AG20443 (cell line): ENCODE measurements around the gene MAP3K3.
A peak's percentile ranks its signal among the peaks of the same experiment; 100 is the strongest.

Experiments used
- DNase-seq: peaks from one replicate; pipeline ENCODE4 v3.0.0; 2012; ENCODE audit warnings: low spot score, mixed read lengths

MAP3K3 gene

DNA sequence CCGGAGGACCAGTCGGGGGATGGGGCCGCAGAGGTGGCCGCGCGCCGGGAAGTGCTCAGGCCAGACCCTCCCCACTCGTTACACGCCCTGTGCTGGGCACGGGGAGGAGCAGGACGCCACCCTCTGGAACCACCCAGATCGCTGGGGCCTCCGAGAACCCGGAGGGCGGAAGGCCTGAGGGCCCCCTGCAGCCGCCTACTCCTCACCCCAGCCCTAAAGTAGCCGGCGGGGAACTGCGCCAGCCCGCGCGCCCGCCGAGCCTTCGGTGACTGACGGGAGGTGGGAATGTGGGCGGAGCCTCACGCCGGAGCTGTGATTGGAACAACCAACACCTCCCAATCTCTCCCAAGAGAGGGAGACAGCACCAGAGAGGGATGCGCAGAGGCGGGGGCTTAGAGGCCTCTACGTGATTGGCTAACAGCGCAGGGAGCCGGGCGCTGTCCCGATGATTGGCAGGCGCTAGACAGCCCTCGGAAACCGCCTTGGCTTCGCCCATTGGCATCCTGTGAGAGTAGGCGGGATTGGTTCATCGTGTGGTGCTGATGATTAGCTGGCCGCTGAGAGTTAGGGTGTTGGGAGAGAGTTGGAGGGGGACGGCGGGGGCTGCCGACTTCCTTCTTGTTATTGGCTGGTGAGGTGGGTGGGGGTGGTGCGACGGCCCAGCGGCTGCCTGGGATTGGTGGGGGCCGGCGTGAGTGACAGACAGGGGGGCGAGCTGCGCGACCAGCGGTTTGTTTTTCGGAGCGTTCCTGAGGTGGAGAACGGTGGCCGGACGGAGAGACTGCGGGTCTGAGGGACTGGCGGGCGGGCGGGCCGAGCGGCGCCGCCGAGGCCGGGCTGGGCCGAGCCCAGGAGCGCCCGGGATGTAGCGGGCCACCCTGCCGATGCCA is at the start of gene MAP3K3:
MAP3K3 (plus strand) TSS at position 734 of the 890 bp plus-strand sequence. CDS start 343 bp downstream, outside the sequence.
- peak; percentile 99 for DNase-seq

GRCh38 chr17:63573634-63574033 is 48.6 kb upstream of the MAP3K3 start:
- DNase-seq: peak; percentile 44

DNA sequence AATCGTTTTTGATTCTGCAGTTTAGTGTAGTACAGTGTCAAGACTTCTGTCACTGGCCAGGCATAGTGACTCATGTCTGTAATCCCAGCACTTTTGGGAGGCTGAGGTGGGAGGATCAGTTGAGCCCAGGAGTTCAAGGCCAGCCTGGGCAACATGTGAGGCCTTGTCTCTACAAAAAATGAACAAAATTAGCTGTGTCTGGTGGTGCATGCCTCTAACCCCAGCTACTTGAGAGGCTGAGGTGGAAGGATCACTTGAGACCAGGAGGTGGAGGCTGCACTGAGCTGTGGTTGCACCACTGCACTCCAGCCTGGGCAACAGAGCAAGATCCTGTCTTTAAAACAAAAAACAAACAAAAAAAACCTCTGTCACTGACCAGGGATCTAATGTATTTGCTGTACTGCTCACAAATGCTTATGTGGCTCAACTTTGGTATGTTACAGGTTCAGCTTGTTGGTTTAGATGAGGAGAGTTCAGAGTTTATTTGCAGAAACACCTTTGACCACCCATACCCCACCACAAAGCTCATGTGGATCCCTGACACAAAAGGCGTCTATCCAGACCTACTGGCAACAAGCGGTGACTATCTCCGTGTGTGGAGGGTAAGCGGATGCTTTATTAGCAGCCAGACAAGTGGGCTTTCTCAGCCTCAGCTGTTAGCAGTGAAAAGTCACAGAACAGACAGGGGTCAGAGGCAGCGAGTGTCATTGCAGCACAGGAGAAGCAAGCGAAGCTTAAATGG is 44.0 kb upstream of the MAP3K3 start:
- DNase-seq: no peak

DNA sequence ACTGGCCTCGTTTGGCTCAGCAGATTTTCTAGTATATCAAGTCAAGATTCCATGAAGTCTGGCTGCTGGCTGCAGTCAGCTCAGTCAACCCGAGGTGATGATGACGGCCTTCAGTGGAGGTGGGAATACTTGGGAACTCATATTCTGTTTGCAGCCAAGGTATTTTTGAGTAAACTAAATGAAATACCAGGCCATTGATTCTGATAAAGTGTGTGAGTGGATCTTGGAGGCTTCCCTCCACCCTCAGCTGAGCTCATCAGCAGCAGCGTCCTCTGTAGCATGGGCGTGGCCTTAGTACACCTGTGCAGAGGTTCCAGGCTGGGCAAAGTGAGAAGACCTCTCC is 43.5 kb upstream of the MAP3K3 start:
- DNase-seq: no peak

GRCh38 chr17:63579633-63580032 is 42.6 kb upstream of the MAP3K3 start:
- DNase-seq: no peak

DNA sequence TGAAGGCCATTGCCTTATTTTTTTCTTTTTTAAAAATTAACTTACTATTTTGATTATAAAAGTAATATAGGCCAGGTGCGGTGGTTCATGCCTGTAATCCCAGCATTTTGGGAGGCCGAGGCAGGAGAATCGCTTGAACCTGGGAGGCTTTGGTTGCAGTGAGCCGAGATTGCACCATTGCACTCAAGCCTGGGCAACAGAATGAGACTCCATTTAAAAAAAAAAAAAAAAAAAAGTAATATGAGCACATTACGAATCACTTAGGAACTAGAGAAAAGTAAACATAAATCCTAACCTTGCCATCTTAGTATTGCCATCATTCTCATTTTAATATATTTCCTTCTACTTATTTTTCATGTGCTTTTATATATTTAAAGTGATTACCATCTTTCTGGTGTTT is 34.4 kb upstream of the MAP3K3 start:
- DNase-seq: no peak

- no peak for DNase-seq
These were observed 33.4 kb upstream of the MAP3K3 start for GRCh38 chr17:63588797-63589196.

GRCh38 chr17:63589646-63590045 is 32.6 kb upstream of the MAP3K3 start:
- no peak for DNase-seq

GRCh38 chr17:63592797-63593196 is 29.4 kb upstream of the MAP3K3 start:
- DNase-seq: no peak

DNA sequence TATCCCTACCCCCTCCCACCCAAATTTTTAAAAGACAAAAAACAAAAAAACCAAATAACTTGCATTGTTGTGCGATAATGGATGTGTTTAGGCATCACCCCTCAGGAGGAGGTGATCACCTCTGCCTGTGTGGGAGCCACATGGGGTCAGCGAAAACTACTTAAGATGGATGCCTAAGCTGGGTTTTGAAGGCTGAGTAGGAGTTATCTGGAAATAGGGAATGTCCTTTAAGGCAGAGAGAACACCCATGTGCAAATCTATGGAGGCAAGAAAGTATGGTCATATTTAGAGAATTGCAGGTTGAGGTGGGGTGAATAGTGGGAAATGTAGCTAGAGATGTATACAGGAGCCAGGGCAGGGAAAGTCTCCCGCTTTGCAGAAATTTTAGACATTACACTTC is 27.1 kb upstream of the MAP3K3 start:
- no peak for DNase-seq

DNA sequence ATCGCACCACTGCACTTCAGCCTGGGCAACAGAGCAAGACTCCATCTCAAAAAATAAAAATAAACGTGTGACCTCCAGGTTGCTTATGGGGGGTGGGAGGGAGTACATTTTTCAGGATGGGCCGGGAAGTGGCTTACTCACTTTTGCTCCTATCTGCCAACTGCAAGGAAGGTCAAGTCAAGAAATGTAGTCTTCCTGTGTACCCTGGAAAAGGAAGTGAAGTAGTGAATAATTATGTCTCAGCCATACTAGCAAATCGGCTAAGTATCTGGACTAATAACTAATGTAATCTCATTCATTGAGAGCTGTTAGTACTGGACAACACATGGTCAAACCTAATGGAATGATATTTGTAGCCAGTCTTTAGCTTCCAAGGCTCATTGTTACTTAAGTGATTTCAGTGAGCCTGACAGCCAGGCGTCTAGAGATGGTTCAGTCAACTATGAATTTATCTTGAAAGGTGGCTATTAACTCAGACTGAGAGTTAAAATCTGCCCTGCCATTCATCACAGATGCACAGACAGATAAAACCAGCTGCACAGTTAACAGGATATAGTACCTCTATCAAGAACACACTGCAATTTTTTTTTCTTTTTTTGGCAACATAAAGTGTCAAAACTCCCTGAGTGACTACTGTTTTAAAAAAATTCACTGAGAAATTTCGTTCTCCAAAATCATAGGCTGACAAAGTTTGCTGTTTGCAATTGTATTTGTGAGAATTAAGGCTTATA is 25.2 kb upstream of the MAP3K3 start:
- DNase-seq: no peak

- DNase-seq: no peak
These were observed 23.9 kb upstream of the MAP3K3 start for GRCh38 chr17:63598281-63598680.

GRCh38 chr17:63600569-63601438 is 21.4 kb upstream of the MAP3K3 start, which contains the start of gene TACO1:
TSS of gene TACO1 (plus strand) at chr17:63600895. CDS start at chr17:63601084, 189 bp downstream.
- peak; percentile 96 for DNase-seq

DNA sequence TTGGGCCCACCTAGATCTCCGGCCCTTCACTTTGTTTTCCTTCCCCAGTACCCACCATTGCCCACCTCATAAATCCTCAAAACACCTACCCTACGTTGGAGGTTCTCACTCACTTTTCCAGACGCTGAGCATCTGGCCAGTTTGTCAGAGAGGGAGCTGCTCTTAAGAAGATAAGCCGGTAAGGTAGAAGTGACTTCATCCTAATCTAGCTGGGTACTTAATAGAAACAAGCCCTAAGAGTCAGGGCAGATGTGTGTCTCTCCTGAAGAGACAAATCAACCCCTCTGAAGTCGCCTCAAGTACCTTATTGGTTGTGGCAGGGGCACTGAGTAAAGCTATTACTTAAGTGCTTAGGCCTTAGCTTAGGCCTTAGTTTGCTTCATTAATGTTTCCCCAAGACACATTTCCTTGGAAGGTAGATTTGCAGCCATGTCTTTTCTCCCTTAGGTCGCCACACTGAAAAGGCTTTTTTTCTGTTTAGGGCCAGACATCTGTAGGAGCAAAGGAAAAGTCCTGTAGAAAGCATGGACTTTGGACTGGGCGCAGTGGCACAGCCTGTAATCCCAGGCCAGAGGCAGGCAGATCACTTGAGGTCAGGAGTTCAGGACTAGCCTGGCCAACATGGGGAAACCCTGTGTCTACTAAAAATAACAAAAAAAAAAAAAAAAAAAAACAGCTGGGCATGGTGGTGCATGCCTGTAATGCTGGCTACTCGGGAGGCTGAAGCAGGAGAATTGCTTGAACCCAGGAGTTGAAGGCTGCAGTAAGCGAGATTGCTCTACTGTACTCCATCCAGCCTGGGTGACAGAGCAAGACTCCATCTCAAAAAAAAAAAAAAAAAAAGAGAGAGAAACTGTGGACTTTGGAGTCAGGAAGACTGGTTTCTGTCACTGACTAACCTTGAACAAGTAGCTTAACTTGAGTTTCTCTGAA is 20.5 kb upstream of the MAP3K3 start:
- no peak for DNase-seq

DNA sequence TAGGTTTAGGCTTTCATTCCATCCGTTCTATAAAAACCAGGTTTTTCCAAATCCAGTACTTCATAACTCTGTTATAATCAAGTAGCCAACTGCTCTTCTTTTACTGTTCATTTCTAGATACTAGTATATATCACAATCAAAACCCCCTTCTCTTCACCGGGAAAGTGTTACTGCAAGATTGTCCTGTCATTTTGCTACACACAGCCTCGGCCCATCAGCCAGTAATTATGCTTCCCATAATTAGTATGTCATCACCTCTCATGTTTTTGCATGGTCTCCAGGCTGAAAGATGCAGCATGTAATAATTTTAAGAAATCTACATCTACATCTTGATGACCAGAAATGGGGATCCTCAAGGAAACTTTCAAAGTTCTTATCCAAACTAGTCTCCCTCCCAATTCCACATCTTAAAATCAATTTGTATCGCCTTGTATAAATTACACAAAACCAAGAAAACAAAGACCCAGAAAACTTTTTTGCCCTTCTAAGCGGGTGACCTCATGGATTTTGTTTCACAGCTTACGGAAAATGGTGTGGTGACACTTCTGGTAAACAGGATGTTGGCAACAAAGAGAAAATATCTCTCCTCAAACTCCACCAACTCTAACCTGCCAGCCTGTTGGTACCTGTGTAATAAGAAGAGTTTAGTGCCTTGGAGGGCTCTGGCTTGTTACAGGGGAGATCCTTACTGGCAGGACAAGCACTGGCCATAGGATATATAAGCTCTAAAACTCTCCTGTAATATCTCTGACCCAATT is 12.2 kb upstream of the MAP3K3 start:
- DNase-seq: no peak

- no peak for DNase-seq
These were observed 11.4 kb upstream of the MAP3K3 start for GRCh38 chr17:63610854-63611253.

GRCh38 chr17:63611354-63611753 is 10.9 kb upstream of the MAP3K3 start:
- no peak for DNase-seq

DNA sequence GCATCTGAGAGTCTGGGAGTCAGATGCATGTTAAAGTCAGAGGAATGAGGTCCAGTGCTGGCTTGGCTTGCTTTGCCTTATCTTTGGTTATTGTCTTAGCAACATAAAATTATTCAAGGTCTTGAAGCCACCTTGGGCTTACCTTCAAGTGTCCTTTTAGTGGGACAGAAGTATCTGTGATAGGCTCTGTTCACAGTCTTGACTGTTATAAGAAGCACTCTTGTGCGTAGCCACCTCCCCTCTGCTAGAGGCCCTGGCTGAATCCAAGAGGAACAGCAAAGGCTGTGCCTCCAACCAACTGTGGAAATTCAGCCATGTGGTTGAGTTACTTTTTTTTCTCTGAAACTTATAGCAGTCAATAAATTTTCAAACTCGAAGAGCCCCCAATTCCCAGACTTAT is 8.6 kb upstream of the MAP3K3 start:
- no peak for DNase-seq

- no peak for DNase-seq
These were observed 961 bp upstream of the MAP3K3 start for GRCh38 chr17:63621229-63621683.
